HEK293T (cell line): ENCODE results near the gene PARK7.

Experiments
- ARNT ChIP-seq: fragments of 450-650 bp; IDR thresholded peaks from 2 replicates; pipeline ENCODE4 v1.6.1; 2017; ENCODE audit warnings: mild to moderate bottlenecking
- BHLHE40 ChIP-seq: fragments of 450-650 bp; IDR thresholded peaks from 2 replicates; pipeline ENCODE4 v1.6.1; 2016; ENCODE audit warnings: mild to moderate bottlenecking, moderate library complexity, borderline replicate concordance
- FOXA1 ChIP-seq: fragments of 450-650 bp; IDR thresholded peaks from 2 replicates; pipeline ENCODE4 v1.6.1; 2016; ENCODE audit warnings: mild to moderate bottlenecking
- FOXM1 ChIP-seq: fragments of 450-650 bp; IDR thresholded peaks from 2 replicates; pipeline ENCODE4 v1.6.1; 2017; ENCODE audit warnings: mild to moderate bottlenecking, borderline replicate concordance
- HDGF ChIP-seq: fragments of 450-650 bp; IDR thresholded peaks from 2 replicates; pipeline ENCODE4 v1.6.1; 2017; ENCODE audit warnings: antibody characterized with exemption, borderline replicate concordance
- L3MBTL2 ChIP-seq: fragments of 450-650 bp; conservative IDR thresholded peaks from 2 replicates; pipeline ENCODE4 v1.6.1; 2016; ENCODE audit warnings: mild to moderate bottlenecking
- LEF1 ChIP-seq: fragments of 450-650 bp; IDR thresholded peaks from 2 replicates; pipeline ENCODE4 v1.6.1; 2017; ENCODE audit warnings: mild to moderate bottlenecking, borderline replicate concordance
- SP1 ChIP-seq: fragments of 450-650 bp; IDR thresholded peaks from 2 replicates; pipeline ENCODE4 v1.6.1; 2017
- TARDBP ChIP-seq: fragments of 450-650 bp; IDR thresholded peaks from 2 replicates; pipeline ENCODE4 v1.6.1; 2016
- ZNF384 ChIP-seq: fragments of 450-650 bp; IDR thresholded peaks from 2 replicates; pipeline ENCODE4 v1.6.1; 2016

GRCh38 chr1:7960867-7961215, 670 bp upstream of the PARK7 start:
- no peak for TF ChIP-seq ZNF384
- TF ChIP-seq HDGF = no peak
- no peak for TF ChIP-seq SP1
- no peak for TF ChIP-seq BHLHE40
- no peak for TF ChIP-seq LEF1
- TF ChIP-seq L3MBTL2 = no peak
- no peak for TF ChIP-seq FOXM1
- TF ChIP-seq FOXA1 = no peak
- no peak for TF ChIP-seq TARDBP
- no peak for TF ChIP-seq ARNT
